Activated CD4-positive, alpha-beta memory T cell treated with anti-CD3 and anti-CD28 coated beads, Interleukin-2, amount 10 ng/mL, durations not matched to agents 7 days and 5 days (primary cell): ENCODE measurements around the gene ZBTB18. TPM values are rescaled to one million over a fixed set of nuclear protein-coding genes. Genes with fewer than 3 reads are reported as not detected.

Experiments
- CTCF ChIA-PET: fragments of 350-600 bp; sonication (Branson Sonifier 250); formaldehyde crosslinking; loops from one replicate; lab custom pipeline; 2021; ENCODE audit warnings: antibody characterized with exemption, inconsistent platforms; lab: Charles Lee
- POLR2A ChIA-PET: fragments of 350-600 bp; sonication (Branson Sonifier 250); formaldehyde crosslinking; loops from one replicate; lab custom pipeline; 2021; ENCODE audit warnings: antibody characterized with exemption; lab: Charles Lee
- DNase-seq: peaks from one replicate; pipeline ENCODE4 v3.0.0-alpha.2; 2020
- H3K27ac Mint-ChIP-seq: one replicate; pipeline ENCODE4 v1.8.0; 2021; ENCODE audit warnings: mild to moderate bottlenecking, mixed read lengths
- H3K27me3 Mint-ChIP-seq: one replicate; pipeline ENCODE4 v1.8.0; 2021; ENCODE audit warnings: mixed read lengths
- H3K36me3 Mint-ChIP-seq: one replicate; pipeline ENCODE4 v1.8.0; 2021; ENCODE audit warnings: low read depth, mixed read lengths
- H3K4me1 Mint-ChIP-seq: one replicate; pipeline ENCODE4 v1.8.0; 2021; ENCODE audit warnings: mixed read lengths
- H3K4me3 Mint-ChIP-seq: one replicate; pipeline ENCODE4 v1.8.0; 2021; ENCODE audit warnings: mild to moderate bottlenecking, mixed read lengths
- H3K9me3 Mint-ChIP-seq: one replicate; pipeline ENCODE4 v1.8.0; 2021; ENCODE audit warnings: mixed read lengths
- total RNA-seq, 2 experiments: library from RNA; stranded (reverse); gene quantifications; one replicate each; pipeline ENCODE4 v1.2.3, GENCODE V29; 2021

Gene ZBTB18
- total RNA-seq, 2 experiments from 2014 or later: 9.6 to 10.2 TPM

DNA sequence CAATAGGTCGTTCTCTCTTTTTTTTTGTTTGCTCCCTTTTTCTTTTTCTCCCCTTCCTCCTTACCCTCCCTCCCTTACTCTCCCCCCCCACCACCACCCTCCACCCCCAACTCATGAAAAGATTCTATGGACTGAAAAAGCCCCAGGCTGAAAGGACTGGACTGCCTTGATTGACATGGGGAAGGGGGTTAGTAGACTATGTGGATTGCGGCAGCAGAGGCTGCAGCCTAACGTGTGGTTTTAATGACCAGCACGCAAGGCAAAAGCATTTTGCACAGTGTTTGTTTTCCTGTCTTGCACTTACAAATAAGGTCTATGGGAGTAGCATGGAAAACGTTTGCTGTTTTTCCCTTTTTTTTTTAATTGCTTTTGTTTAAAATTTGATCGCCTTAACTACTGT is 5.5 kb downstream of the ZBTB18 start:
- Mint-ChIP-seq H3K36me3 (peaks cover 2% of the 10 kb centered on the region), H3K9me3 (no peaks in the 10 kb centered on the region), H3K4me3 (no peak overlapping the region), H3K4me1 (peaks cover 2% of the 10 kb centered on the region), H3K27ac (no peak overlapping the region), H3K27me3 (peaks cover 4% of the 10 kb centered on the region)
- DNase-seq: no peak
- ChIA-PET POLR2A (no interaction called here), CTCF (no interaction called here)

DNA sequence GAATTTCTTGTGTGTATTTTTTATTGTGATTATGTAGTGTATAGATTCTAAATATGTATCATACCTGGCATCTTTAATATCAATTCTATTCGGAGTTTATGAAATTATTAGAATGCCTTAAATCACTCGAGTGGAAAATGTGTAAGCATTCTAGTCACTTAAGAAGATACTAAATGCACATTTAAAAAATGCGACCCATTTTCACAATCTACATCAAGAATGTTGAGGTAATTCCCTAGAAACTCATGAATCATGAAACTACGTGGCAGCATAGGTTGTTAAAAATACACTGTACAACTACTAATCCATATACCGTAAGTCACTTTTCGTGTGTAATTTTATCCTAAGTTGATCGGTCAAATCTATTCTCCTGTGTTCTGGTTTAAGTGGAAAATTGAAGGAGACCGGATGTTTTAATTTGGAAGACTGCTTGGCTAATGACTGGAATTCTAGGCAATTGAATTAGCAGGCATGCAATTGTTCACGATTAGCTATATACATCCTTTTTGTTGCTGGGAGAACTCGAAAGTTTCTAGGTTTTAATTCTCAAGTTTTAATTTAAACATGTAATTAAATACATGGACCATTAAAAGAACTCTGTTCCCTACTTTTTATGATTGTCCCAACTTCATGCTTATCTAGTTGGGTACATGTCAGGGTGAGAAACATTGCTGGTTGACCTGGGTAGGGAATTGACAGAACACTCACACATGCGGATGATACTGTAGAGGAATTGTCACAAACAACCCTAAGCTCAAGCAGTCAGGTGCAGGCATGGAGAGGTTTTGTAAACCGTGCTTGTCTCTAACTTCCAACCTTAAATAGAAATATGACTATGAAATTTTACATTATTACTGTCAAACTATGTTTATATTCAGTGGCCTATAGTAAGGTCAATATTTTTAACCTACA is 6.6 kb downstream of the ZBTB18 start:
- CTCF ChIA-PET: no interaction called here
- H3K27me3 Mint-ChIP-seq: peaks cover 2% of the 10 kb centered on the region
- no peak overlapping the region for H3K27ac Mint-ChIP-seq
- H3K4me3 Mint-ChIP-seq: no peak overlapping the region
- no peaks in the 10 kb centered on the region for H3K9me3 Mint-ChIP-seq
- peaks cover 2% of the 10 kb centered on the region for H3K36me3 Mint-ChIP-seq
- POLR2A ChIA-PET: no interaction called here
- no peak for DNase-seq
- H3K4me1 Mint-ChIP-seq: no peaks in the 10 kb centered on the region

DNA sequence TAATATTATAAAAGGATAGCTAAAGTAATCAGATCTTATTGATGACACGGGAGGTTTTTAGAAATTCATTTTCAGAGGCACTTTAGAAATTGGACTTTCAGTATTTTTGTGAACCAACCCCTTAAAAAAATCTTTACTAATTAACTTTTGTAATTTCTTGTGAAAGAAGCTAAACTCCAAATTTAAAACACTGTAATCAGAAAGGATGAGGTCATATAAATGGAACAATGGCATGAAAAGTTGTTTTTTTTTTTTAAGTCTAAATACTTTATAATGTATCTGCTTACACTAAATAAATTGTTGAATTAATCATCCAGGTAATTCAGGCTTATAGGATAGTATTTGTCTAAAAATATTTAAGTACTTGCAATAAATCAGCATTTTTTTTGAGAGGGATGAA is 9.0 kb downstream of the ZBTB18 start:
- Mint-ChIP-seq H3K4me3 (no peak overlapping the region), H3K36me3 (peaks cover 2% of the 10 kb centered on the region), H3K27ac (no peak overlapping the region), H3K9me3 (no peaks in the 10 kb centered on the region), H3K4me1 (no peaks in the 10 kb centered on the region), H3K27me3 (peaks cover 2% of the 10 kb centered on the region)
- ChIA-PET POLR2A (no interaction called here), CTCF (interaction anchor here (1.5 kb wide), 1 partner anchor 15 kb away, joined by 4 read pairs; no protein-coding TSS in a partner anchor)
- no peak for DNase-seq

- H3K4me3 Mint-ChIP-seq: no peak overlapping the region
These were observed 9.6 kb downstream of the ZBTB18 start for GRCh38 chr1:244060686-244061085.

DNA sequence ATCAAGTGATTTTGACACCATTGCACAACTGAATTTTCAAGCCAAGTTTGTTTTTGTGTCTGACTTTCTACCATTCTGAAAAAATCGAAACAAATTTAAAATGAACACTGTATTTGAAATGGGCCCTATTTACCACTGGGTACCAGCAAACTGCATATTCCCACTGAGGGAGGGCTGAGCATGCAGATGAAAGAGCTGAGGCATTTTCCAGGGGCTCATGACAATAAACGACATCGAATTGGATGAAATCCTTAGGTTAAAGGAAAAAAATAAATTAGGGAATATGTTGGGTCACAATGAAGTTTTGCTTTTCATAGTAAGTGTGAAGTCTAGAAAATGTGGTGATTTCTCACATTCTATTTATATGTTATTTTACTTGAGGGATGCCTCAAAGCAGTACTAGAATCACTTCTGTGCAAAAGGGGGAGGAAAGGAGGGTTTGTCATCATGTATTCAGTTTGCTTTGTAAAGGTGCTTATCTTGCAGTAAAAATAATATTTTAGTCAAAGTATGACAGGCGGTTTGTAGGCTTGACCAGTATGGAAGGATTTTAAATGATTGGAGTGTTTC is 11.2 kb downstream of the ZBTB18 start:
- DNase-seq: no peak
- H3K9me3 Mint-ChIP-seq: no peaks in the 10 kb centered on the region
- H3K27ac Mint-ChIP-seq: no peak overlapping the region
- H3K27me3 Mint-ChIP-seq: peaks cover 2% of the 10 kb centered on the region
- H3K36me3 Mint-ChIP-seq: no peaks in the 10 kb centered on the region
- no peaks in the 10 kb centered on the region for H3K4me1 Mint-ChIP-seq
- ChIA-PET CTCF (no interaction called here), POLR2A (interaction anchor here (1.3 to 1.4 kb wide), 2 partner anchors 14 to 16 kb away, joined by 3 read pairs; no protein-coding TSS in a partner anchor)
- no peak overlapping the region for H3K4me3 Mint-ChIP-seq

More at GRCh38 chr1:244060686-244061085, 9.6 kb downstream of the ZBTB18 start:
- CTCF ChIA-PET: interaction anchor here (1.5 kb wide), 1 partner anchor 14 kb away, joined by 4 read pairs; no protein-coding TSS in a partner anchor
- H3K27me3 Mint-ChIP-seq: peaks cover 2% of the 10 kb centered on the region
- H3K27ac Mint-ChIP-seq: no peak overlapping the region
- H3K4me1 Mint-ChIP-seq: no peaks in the 10 kb centered on the region
- DNase-seq: no peak
- peaks cover 2% of the 10 kb centered on the region for H3K36me3 Mint-ChIP-seq
- no peaks in the 10 kb centered on the region for H3K9me3 Mint-ChIP-seq
- POLR2A ChIA-PET: interaction anchor here (1.4 kb wide), 1 partner anchor 14 kb away, joined by 3 read pairs; no protein-coding TSS in a partner anchor

- POLR2A ChIA-PET: interaction anchor here (1.3 kb wide), 1 partner anchor 15 kb away, joined by 3 read pairs; no protein-coding TSS in a partner anchor
- CTCF ChIA-PET: no interaction called here
- no peaks in the 10 kb centered on the region for H3K36me3 Mint-ChIP-seq
These were observed 12.4 kb downstream of the ZBTB18 start for GRCh38 chr1:244063498-244063897.

GRCh38 chr1:244064621-244065020 is 13.5 kb downstream of the ZBTB18 start:
- H3K36me3 Mint-ChIP-seq: no peaks in the 10 kb centered on the region
- H3K4me1 Mint-ChIP-seq: no peaks in the 10 kb centered on the region
- ChIA-PET POLR2A (interaction anchor here (1.1 to 1.8 kb wide), 2 partner anchors 10 to 16 kb away, joined by 4 to 7 read pairs; no protein-coding TSS in a partner anchor), CTCF (no interaction called here)
- peaks cover 2% of the 10 kb centered on the region for H3K27me3 Mint-ChIP-seq
- H3K9me3 Mint-ChIP-seq: no peaks in the 10 kb centered on the region
- H3K27ac Mint-ChIP-seq: no peak overlapping the region
- no peak overlapping the region for H3K4me3 Mint-ChIP-seq
- no peak for DNase-seq

More at GRCh38 chr1:244063498-244063897, 12.4 kb downstream of the ZBTB18 start:
- Mint-ChIP-seq H3K27ac (no peak overlapping the region), H3K4me1 (no peaks in the 10 kb centered on the region), H3K27me3 (peaks cover 2% of the 10 kb centered on the region), H3K4me3 (no peak overlapping the region), H3K9me3 (no peaks in the 10 kb centered on the region)
- DNase-seq: no peak

DNA sequence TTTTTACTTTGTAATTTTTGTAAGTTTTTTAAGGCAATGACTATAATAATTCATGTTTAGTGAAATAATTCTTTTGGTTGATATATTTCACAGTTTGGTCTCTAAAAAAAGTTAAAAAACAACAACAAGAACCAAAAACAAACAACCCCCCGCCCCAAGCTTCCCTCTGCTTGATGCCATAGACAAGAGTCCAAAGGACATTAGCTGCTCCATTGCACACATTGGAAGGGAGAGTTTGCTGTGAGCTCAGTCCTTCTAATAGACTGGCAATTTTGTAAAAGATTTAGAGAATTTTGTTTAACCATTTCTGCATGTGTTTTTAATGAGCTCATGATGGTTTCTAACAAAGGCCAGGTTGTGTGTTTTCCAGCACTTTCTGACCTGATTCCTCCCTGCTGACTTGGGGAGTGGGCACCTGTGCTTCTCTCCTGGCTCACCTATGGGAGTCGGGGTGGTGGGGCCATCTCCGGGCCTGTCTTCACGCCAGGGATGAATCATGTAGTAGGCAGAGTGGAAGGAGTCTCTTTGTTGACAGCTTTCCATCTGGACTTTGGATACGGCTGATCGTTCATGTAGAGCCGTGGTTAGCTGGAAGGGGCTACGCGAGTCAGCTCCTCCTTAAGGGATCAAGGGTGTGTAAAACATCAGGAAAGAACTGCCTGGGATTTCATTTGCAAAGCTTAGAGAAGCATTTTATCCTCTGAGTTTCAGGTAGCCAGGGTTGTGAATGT is 14.1 kb downstream of the ZBTB18 start:
- H3K27ac Mint-ChIP-seq: no peak overlapping the region
- peaks cover 2% of the 10 kb centered on the region for H3K27me3 Mint-ChIP-seq
- H3K4me1 Mint-ChIP-seq: no peaks in the 10 kb centered on the region
- H3K9me3 Mint-ChIP-seq: no peaks in the 10 kb centered on the region
- H3K36me3 Mint-ChIP-seq: no peaks in the 10 kb centered on the region
- POLR2A ChIA-PET: interaction anchor here (1.0 to 1.8 kb wide), 3 partner anchors 10 to 17 kb away, joined by 3 to 7 read pairs (median 4); no protein-coding TSS in a partner anchor
- no peak overlapping the region for H3K4me3 Mint-ChIP-seq
- DNase-seq: no peak
- CTCF ChIA-PET: no interaction called here

- H3K4me3 Mint-ChIP-seq: no peak overlapping the region
- H3K36me3 Mint-ChIP-seq: no peaks in the 10 kb centered on the region
- ChIA-PET POLR2A (interaction anchor here (1.0 to 1.8 kb wide), 2 partner anchors 9 to 18 kb away, joined by 3 to 7 read pairs; no protein-coding TSS in a partner anchor), CTCF (no interaction called here)
- no peak for DNase-seq
- H3K27ac Mint-ChIP-seq: no peak overlapping the region
- H3K27me3 Mint-ChIP-seq: no peaks in the 10 kb centered on the region
- no peaks in the 10 kb centered on the region for H3K9me3 Mint-ChIP-seq
- H3K4me1 Mint-ChIP-seq: no peaks in the 10 kb centered on the region
These were observed 14.9 kb downstream of the ZBTB18 start for GRCh38 chr1:244065960-244066388.

DNA sequence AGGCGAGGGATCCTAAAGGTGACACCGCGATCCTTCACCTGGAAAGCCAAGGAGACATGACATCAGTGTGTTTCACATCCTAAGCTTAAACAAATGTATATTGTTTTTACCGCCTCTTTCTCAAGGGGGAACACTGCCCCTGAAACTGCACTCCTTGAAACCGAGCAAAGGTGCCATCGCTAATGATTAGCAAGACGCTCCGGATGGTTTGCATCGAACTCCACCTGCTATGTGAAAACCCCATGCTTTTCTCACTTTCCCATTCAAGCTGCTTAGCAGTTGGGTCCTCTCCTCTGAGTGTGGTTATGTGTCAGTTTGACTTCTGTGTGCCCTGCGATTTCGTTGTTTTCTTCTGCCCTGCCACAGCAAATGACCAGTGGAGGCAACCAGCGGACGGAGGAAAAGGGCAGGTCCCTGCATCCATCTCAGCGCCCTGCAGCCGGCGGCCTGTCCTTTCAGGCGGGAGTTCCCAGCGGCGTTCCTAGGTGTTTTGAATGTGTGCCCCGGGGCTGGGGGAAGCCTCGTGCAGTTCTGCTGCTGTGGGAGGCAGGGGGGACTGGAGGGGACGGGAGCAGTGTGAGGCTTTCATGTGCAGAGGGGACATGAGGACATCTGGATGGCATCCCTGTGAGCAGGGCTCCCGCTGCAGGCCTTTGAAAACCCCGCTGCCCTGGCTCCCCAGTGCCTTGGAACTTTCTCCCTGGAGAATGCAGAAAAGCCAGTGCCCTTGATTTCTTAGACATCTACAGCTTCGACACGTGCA is 16.1 kb downstream of the ZBTB18 start:
- H3K36me3 Mint-ChIP-seq: no peaks in the 10 kb centered on the region
- H3K27ac Mint-ChIP-seq: no peak overlapping the region
- no peak overlapping the region for H3K4me3 Mint-ChIP-seq
- H3K27me3 Mint-ChIP-seq: no peaks in the 10 kb centered on the region
- ChIA-PET POLR2A (no interaction called here), CTCF (no interaction called here)
- no peaks in the 10 kb centered on the region for H3K4me1 Mint-ChIP-seq
- H3K9me3 Mint-ChIP-seq: no peaks in the 10 kb centered on the region
- no peak for DNase-seq

GRCh38 chr1:244067893-244068292 is 16.8 kb downstream of the ZBTB18 start:
- no peak overlapping the region for H3K4me3 Mint-ChIP-seq
- no peaks in the 10 kb centered on the region for H3K36me3 Mint-ChIP-seq
- no peak overlapping the region for H3K27ac Mint-ChIP-seq
- no peaks in the 10 kb centered on the region for H3K27me3 Mint-ChIP-seq
- no peaks in the 10 kb centered on the region for H3K4me1 Mint-ChIP-seq
- ChIA-PET POLR2A (no interaction called here), CTCF (interaction anchor here (0.7 kb wide), 1 partner anchor 538 kb away, joined by 4 read pairs; no protein-coding TSS in a partner anchor)
- no peak for DNase-seq
- no peaks in the 10 kb centered on the region for H3K9me3 Mint-ChIP-seq

DNA sequence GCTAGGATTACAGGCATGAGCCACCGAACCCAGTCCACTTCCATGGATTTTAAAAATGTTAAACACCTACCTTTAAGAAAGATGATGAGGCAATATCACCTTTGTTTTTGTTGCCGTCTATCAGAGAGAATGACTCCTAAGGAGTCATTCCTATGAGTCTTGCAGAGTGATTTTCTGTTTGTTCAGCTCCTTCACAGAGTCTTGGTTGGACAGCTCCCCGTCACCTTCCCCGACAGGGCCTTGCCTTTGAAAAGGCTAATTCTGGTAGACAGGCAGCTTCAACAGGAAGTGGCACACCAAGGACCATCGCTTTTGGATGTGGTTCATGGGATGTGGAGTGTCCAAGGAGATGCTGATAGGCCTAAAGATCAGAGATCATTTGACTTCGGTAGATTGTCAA is 17.5 kb downstream of the ZBTB18 start:
- Mint-ChIP-seq H3K27me3 (no peaks in the 10 kb centered on the region), H3K9me3 (no peaks in the 10 kb centered on the region), H3K4me1 (no peaks in the 10 kb centered on the region), H3K27ac (no peak overlapping the region), H3K36me3 (no peaks in the 10 kb centered on the region), H3K4me3 (no peak overlapping the region)
- ChIA-PET CTCF (interaction anchor here (0.7 kb wide), 1 partner anchor 537 kb away, joined by 4 read pairs; no protein-coding TSS in a partner anchor), POLR2A (no interaction called here)
- no peak for DNase-seq
